Common myeloid progenitor, CD34-positive (primary cell): ENCODE data around the gene ASTN2.

ENCODE experiments used
- CTCF ChIA-PET: fragments of 350-600 bp; sonication (Branson Sonifier 250); formaldehyde crosslinking; loops from one replicate; lab custom pipeline; 2021; ENCODE audit warnings: antibody characterized with exemption; lab: Charles Lee
- POLR2A ChIA-PET: fragments of 350-600 bp; sonication (Branson Sonifier 250); formaldehyde crosslinking; loops from one replicate; lab custom pipeline; 2021; ENCODE audit warnings: antibody characterized with exemption; lab: Charles Lee
- DNase-seq, 3 donors: peaks; one replicate each; pipeline versions ENCODE4 v3.0.0 to v3.0.0-alpha.2; 2013
- H3K27ac ChIP-seq, 2 experiments: 1 replicate in 1 of 2; 2 replicates in 1 of 2; pipeline ENCODE4 v1.7.0; 2013; ENCODE audit warnings: inconsistent platforms in 2 of 2, low read length in 2 of 2, mild to moderate bottlenecking in 2 of 2, low read depth in 1 of 2, moderate library complexity in 1 of 2; ENCODE audit not compliant: severe bottlenecking in 2 of 2, insufficient read depth in 1 of 2, poor library complexity in 1 of 2
- H3K27me3 ChIP-seq, 5 experiments: replicated peaks in 2 of 5; 1 replicate in 3 of 5; 2 replicates in 2 of 5; pipeline versions ENCODE4 v1.6.1 to v1.7.0; 2013; ENCODE audit warnings: low read length in 4 of 5, mild to moderate bottlenecking in 2 of 5, moderate library complexity in 2 of 5, inconsistent platforms in 1 of 5; ENCODE audit not compliant: insufficient read depth in 5 of 5, control insufficient read depth in 4 of 5
- H3K36me3 ChIP-seq, 4 experiments: 1 replicate in 2 of 4; 2 replicates in 2 of 4; pipeline versions ENCODE4 v1.6.1 to v1.7.0; 2013; ENCODE audit warnings: low read length in 3 of 4, control low read depth in 1 of 4, mild to moderate bottlenecking in 1 of 4; ENCODE audit not compliant: control insufficient read depth in 4 of 4, insufficient read depth in 4 of 4
- H3K4me1 ChIP-seq, 4 experiments: 1 replicate in 3 of 4; 2 replicates in 1 of 4; pipeline versions ENCODE4 v1.6.1 to v1.7.1; 2013; ENCODE audit warnings: low read length in 3 of 4, mild to moderate bottlenecking in 3 of 4, control low read depth in 1 of 4, inconsistent platforms in 1 of 4, moderate library complexity in 1 of 4; ENCODE audit not compliant: control insufficient read depth in 4 of 4, insufficient read depth in 4 of 4; ENCODE audit errors: control extremely low read depth in 1 of 4
- H3K4me3 ChIP-seq, 7 experiments: 1 replicate in 4 of 7; 2 replicates in 3 of 7; pipeline versions ENCODE4 v1.5.1 to v1.7.0; 2013; ENCODE audit warnings: mild to moderate bottlenecking in 7 of 7, low read length in 6 of 7, moderate library complexity in 6 of 7, inconsistent platforms in 2 of 7, low read depth in 2 of 7, control low read depth in 1 of 7; ENCODE audit not compliant: insufficient read depth in 4 of 7, control insufficient read depth in 1 of 7; ENCODE audit errors: extremely low read depth in 1 of 7
- H3K9me3 ChIP-seq, 5 experiments: 1 replicate in 4 of 5; 2 replicates in 1 of 5; pipeline versions ENCODE4 v1.6.1 to v1.7.1; 2013; ENCODE audit warnings: low read length in 4 of 5, mild to moderate bottlenecking in 2 of 5, inconsistent platforms in 1 of 5, low read depth in 1 of 5, moderate library complexity in 1 of 5; ENCODE audit not compliant: control insufficient read depth in 4 of 5, insufficient read depth in 2 of 5; ENCODE audit errors: control extremely low read depth in 1 of 5
- WGBS: methylation state at CpG from one replicate; pipeline ENCODE4 v1.1.5; 2013; ENCODE audit not compliant: insufficient coverage; 5-methylcytosine and 5-hydroxymethylcytosine counted together

The ASTN2 gene

GRCh38 chr9:117354244-117354847, 60.5 kb downstream of the ASTN2 start:
- POLR2A ChIA-PET = no interaction called here
- Histone ChIP-seq H3K27ac (no peak overlapping the region), H3K4me1 (no peaks in the 10 kb centered on the region), H3K36me3 (no peaks in the 10 kb centered on the region), H3K27me3 (no peaks in the 10 kb centered on the region), H3K9me3 (no peaks in the 10 kb centered on the region), H3K4me3 (no peak overlapping the region)
- DNase-seq = no peak
- CTCF ChIA-PET = no interaction called here
- WGBS = 88% methylated on average over 1 of the region's 1 CpG

GRCh38 chr9:117344892-117345660, 69.8 kb downstream of the ASTN2 start:
- CTCF ChIA-PET = interaction anchor here (0.6 kb wide), 1 partner anchor 32 kb away, joined by 3 read pairs; no protein-coding TSS in a partner anchor

GRCh38 chr9:117343427-117343826, 71.4 kb downstream of the ASTN2 start:
- DNase-seq = no peak
- ChIA-PET CTCF (no interaction called here), POLR2A (no interaction called here)

More at GRCh38 chr9:117344892-117345660, 69.8 kb downstream of the ASTN2 start:
- peaks cover 0 to 3% (median 0%) of the 10 kb centered on the region in 5 experiments for H3K27me3 ChIP-seq
- no peak for DNase-seq
- no peak overlapping the region for H3K27ac ChIP-seq
- 58% methylated on average over 3 of the region's 4 CpGs for WGBS
- H3K4me1 ChIP-seq = no peaks in the 10 kb centered on the region
- no peak overlapping the region for H3K4me3 ChIP-seq
- POLR2A ChIA-PET = no interaction called here
- H3K9me3 ChIP-seq = no peaks in the 10 kb centered on the region
- no peaks in the 10 kb centered on the region for H3K36me3 ChIP-seq

GRCh38 chr9:117341151-117341550, 73.7 kb downstream of the ASTN2 start:
- Histone ChIP-seq H3K36me3 (no peaks in the 10 kb centered on the region), H3K4me1 (no peaks in the 10 kb centered on the region), H3K4me3 (no peak overlapping the region), H3K9me3 (no peaks in the 10 kb centered on the region), H3K27me3 (peaks cover 0 to 2% (median 0%) of the 10 kb centered on the region in 5 experiments), H3K27ac (no peak overlapping the region)
- WGBS = 89% methylated on average over 1 of the region's 2 CpGs
- ChIA-PET CTCF (no interaction called here), POLR2A (no interaction called here)
- DNase-seq = no peak

More at GRCh38 chr9:117343427-117343826, 71.4 kb downstream of the ASTN2 start:
- Histone ChIP-seq H3K4me3 (no peak overlapping the region), H3K9me3 (no peaks in the 10 kb centered on the region), H3K36me3 (no peaks in the 10 kb centered on the region), H3K27me3 (peaks cover 0 to 2% (median 0%) of the 10 kb centered on the region in 5 experiments), H3K4me1 (no peaks in the 10 kb centered on the region), H3K27ac (no peak overlapping the region)
- 57% methylated on average over 1 of the region's 1 CpG for WGBS

DNA sequence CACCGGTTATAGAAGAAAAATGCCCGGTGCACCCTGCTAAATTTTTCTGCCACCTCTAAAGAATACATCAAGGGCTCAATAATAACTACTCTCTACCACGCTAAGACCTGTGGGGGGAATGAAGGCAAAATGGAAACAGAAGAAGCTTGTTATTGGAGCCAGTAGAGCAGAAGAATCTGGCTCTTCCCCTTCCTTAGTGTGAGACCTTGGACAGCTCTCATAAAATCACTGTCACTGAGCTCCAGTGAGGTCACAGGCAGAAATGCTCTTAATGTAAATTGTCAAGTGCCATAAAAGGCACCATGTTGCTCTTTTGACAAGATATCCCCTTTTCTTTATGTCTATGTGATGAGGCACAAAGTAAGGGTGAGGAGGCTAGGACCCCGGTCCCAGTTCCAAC, 74.4 kb downstream of the ASTN2 start:
- ChIA-PET POLR2A (no interaction called here), CTCF (no interaction called here)
- H3K36me3 ChIP-seq = no peaks in the 10 kb centered on the region
- peaks cover 0 to 2% (median 0%) of the 10 kb centered on the region in 5 experiments for H3K27me3 ChIP-seq
- DNase-seq = no peak
- no peak overlapping the region for H3K27ac ChIP-seq
- no peaks in the 10 kb centered on the region for H3K4me1 ChIP-seq
- no peak overlapping the region for H3K4me3 ChIP-seq
- no peaks in the 10 kb centered on the region for H3K9me3 ChIP-seq
- WGBS = 60% methylated on average over 1 of the region's 4 CpGs

- H3K27me3 ChIP-seq = no peaks in the 10 kb centered on the region
- H3K4me3 ChIP-seq = no peak overlapping the region
- ChIA-PET CTCF (no interaction called here), POLR2A (no interaction called here)
- H3K9me3 ChIP-seq = no peaks in the 10 kb centered on the region
- no peaks in the 10 kb centered on the region for H3K4me1 ChIP-seq
- DNase-seq = no peak
- no CpG with 5 or more reads among the region's 2 CpGs for WGBS
- no peaks in the 10 kb centered on the region for H3K36me3 ChIP-seq
- H3K27ac ChIP-seq = no peak overlapping the region
Measured at GRCh38 chr9:117335837-117336433, 78.9 kb downstream of the ASTN2 start.

DNA sequence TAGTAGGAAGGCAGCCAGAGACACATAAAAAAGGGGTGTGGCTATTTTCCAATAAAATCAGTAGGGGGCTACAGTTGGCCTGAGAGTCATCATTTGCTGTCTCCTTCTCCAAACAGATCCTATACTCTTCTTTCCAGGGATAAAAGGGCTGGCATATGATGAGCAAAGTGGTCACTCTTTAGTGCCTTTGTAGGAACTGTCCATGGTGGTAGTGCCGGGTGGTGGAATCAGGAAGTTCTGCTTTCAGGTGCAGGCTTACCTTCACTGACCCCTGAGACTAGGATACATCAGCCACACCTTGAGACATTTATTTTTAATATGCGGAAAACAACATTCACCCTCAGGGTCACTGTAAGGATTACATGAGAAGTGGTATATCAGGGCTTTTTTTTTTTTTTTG, 80.8 kb downstream of the ASTN2 start:
- 75% methylated on average over 1 of the region's 2 CpGs for WGBS
- Histone ChIP-seq H3K4me1 (no peaks in the 10 kb centered on the region), H3K27me3 (no peaks in the 10 kb centered on the region), H3K27ac (no peak overlapping the region), H3K9me3 (no peaks in the 10 kb centered on the region), H3K36me3 (no peaks in the 10 kb centered on the region), H3K4me3 (no peak overlapping the region)
- no peak for DNase-seq
- ChIA-PET POLR2A (no interaction called here), CTCF (no interaction called here)
